HCT116 (cell line): Measurements from ENCODE around the gene GMPPB.

ENCODE experiments used
- POLR2A ChIP-seq: IDR thresholded peaks from 2 replicates; pipeline ENCODE4 v1.7.0; 2011; ENCODE audit warnings: borderline replicate concordance; ENCODE audit not compliant: insufficient read depth, insufficient read length; ENCODE audit errors: extremely low read depth
- POLR2AphosphoS5 ChIP-seq: IDR thresholded peaks from 2 replicates; pipeline ENCODE4 v1.6.1; 2011; ENCODE audit warnings: mild to moderate bottlenecking, low read depth, low read length, moderate library complexity
- SP1 ChIP-seq: IDR thresholded peaks from 2 replicates; pipeline ENCODE4 v1.6.1; 2012; ENCODE audit warnings: low read depth
- TF ChIP-seq, protein P1 (sequence below), 3 experiments: fragments of 200-600 bp in 1 of 3; sonication (generic) in 1 of 3; IDR thresholded peaks in 2 of 3; conservative IDR thresholded peaks in 1 of 3; 2 replicates each; pipeline ENCODE4 v1.5.1; 2012 to 2017; ENCODE audit warnings: low read depth in 2 of 3, low read length in 2 of 3, antibody characterized with exemption in 1 of 3, borderline replicate concordance in 1 of 3, control low read depth in 1 of 3, mild to moderate bottlenecking in 1 of 3, mixed read lengths in 1 of 3, mixed run types in 1 of 3, moderate library complexity in 1 of 3; ENCODE audit not compliant: insufficient read depth in 1 of 3

DNA sequence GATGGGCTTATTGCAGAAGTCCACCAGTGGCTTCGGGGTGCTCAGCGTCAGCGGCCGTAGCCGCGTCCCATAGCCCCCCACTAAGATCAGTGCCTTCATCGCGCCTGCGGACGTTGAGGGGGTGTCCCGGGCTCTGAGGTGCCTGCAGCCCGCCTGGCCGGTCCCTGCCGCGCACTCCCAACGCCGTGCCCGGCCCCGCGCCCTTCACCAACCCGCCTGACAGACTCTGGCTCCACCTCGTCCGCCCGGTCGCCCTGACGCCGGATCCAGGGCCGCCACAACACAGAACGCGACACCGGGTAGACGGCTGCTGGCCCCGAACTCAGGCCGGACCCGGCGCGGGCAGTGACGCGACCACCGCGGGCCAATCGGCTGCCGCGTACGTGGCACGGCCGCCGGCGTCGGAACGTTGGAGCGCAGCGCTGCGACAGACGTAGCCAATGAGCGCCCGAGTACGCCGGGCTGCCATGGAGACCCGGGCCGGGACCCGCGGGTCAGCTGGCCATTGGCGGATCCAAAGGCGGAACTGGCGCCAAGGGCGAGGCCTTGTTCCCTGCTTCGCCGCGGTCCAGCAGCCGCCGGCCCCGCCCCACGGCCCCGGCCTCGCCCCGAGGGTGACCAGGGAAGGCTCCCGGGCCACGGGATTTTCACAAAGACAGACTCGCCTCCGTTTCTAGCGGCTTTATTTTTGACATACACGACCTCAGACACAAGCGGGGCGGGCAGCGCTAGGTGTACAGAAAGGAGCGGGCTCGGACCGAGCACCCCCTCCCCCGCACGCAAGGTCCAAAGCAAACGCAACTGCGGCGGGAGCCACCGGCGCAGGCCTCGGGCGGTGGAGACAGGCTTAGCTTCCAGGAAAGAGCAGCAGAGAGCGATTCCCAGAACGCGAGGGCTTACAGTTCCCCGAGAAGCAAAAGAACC, at the start of gene GMPPB:
- no peak for TF ChIP-seq SP1
- TF ChIP-seq, protein P1, sequence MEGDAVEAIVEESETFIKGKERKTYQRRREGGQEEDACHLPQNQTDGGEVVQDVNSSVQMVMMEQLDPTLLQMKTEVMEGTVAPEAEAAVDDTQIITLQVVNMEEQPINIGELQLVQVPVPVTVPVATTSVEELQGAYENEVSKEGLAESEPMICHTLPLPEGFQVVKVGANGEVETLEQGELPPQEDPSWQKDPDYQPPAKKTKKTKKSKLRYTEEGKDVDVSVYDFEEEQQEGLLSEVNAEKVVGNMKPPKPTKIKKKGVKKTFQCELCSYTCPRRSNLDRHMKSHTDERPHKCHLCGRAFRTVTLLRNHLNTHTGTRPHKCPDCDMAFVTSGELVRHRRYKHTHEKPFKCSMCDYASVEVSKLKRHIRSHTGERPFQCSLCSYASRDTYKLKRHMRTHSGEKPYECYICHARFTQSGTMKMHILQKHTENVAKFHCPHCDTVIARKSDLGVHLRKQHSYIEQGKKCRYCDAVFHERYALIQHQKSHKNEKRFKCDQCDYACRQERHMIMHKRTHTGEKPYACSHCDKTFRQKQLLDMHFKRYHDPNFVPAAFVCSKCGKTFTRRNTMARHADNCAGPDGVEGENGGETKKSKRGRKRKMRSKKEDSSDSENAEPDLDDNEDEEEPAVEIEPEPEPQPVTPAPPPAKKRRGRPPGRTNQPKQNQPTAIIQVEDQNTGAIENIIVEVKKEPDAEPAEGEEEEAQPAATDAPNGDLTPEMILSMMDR (IDR thresholded peaks at IDR 0.05 in 2 of 3, conservative IDR thresholded peaks at IDR 0.05 in 1 of 3; ENCODE audit: borderline replicate concordance in 1 of 3, insufficient read depth in 1 of 3, low read depth in 2 of 3, low read length in 2 of 3) = no peak
- TF ChIP-seq POLR2AphosphoS5 = peak; percentile 78
- peak; percentile 39 for TF ChIP-seq POLR2A
